ENCODE results near the gene CLCN3. TPM values are rescaled to one million over a fixed set of nuclear protein-coding genes. Genes with fewer than 3 reads are reported as not detected.
A peak's percentile ranks its signal among the peaks of the same experiment; 100 is the strongest.

CLCN3 gene
- total RNA-seq, 1 donor from 2014 or later = 54.1 TPM

DNA sequence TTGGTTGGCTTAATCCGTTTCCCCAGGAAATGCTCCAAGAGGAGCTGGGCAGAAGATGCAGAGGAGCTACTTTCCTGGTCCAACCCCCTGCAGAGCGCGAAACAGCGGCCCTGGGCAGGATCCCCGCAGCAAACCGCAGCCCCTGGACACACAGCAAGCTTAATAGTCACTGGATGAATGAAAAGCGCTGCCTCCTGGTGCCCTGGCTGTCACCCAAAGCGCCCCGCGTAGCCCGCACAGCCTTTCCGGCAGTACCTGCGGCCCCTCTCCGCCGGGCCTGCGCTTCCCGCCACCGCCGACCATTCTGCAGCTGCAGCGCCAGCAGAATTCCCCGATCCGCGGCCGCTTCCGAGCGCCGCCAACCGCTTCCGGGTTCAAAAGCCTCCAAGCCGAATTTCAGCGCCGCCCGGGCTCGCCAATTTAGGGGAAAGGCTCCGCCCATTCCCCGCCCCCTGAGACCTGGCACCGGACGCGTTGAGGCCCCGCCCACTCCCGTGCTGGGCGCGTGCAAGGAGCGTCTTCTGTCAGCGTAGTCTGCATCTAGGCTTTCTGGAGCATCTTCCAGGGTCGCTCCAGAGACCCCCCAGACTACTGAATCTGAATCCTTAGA lies 137.3 kb downstream of the CLCN3 start, which contains the start of gene HPF1:
Gene HPF1, minus strand, starts transcription at position 370 of the 610 bp plus-strand sequence. Its CDS starts 67 bp downstream, at position 303.
- TF ChIP-seq, protein P1, sequence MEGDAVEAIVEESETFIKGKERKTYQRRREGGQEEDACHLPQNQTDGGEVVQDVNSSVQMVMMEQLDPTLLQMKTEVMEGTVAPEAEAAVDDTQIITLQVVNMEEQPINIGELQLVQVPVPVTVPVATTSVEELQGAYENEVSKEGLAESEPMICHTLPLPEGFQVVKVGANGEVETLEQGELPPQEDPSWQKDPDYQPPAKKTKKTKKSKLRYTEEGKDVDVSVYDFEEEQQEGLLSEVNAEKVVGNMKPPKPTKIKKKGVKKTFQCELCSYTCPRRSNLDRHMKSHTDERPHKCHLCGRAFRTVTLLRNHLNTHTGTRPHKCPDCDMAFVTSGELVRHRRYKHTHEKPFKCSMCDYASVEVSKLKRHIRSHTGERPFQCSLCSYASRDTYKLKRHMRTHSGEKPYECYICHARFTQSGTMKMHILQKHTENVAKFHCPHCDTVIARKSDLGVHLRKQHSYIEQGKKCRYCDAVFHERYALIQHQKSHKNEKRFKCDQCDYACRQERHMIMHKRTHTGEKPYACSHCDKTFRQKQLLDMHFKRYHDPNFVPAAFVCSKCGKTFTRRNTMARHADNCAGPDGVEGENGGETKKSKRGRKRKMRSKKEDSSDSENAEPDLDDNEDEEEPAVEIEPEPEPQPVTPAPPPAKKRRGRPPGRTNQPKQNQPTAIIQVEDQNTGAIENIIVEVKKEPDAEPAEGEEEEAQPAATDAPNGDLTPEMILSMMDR (IDR thresholded peaks at IDR 0.05; ENCODE audit: borderline replicate concordance) = no peak
- peak within 1 kb of the TSS; percentile 77 for H3K27ac ChIP-seq (replicated peaks)
- intact Hi-C loops (cut with micrococcal nuclease) = no loop called here

DNA sequence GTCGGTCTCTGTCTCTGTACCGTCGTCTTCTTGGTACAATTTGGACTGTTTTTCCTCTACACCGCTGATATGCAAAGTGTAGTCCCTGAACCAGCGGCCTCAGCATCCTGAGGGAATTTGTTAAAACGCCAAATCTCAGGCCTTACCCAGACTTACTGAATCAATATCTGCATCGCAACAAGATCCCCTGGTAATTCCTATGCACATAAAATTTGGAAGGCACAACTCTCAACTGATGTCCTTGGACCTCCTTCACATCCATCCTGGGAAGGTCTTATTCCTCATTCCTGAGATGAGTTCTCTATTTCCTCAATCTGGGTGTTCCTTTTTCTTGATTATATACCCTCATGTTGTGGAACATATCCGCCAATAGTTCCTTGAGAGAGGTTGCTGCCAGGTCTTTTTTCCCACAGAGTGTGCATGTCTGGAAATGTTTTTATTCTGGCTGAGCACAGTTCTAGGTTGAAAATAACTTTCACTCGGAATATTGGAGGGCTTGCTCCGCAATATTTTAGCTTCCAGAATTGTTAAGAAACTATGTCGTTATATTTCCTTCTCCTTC lies 138.1 kb downstream of the CLCN3 start:
- no peak for DNase-seq
- Histone ChIP-seq H3K4me3 (peak overlapping the region; percentile 84), H3K4me1 (peaks cover 28% of the 10 kb centered on the region), H3K27me3 (ENCODE audit: low read depth) (no peaks in the 10 kb centered on the region), H3K36me3 (peaks cover under 1% of the 10 kb centered on the region), H3K9me3 (replicated peaks) (no peaks in the 10 kb centered on the region), H3K27ac (replicated peaks) (peak overlapping the region; percentile 77)
- TF ChIP-seq, protein P1 (IDR thresholded peaks at IDR 0.05; ENCODE audit: borderline replicate concordance) = no peak
- intact Hi-C loops (cut with micrococcal nuclease) = no loop called here

More for the DNA sequence above, 137.3 kb downstream of the CLCN3 start, which contains the start of gene HPF1:
- H3K27me3 ChIP-seq (ENCODE audit: low read depth) = no peaks in the 10 kb centered on the region
- H3K9me3 ChIP-seq (replicated peaks) = no peaks in the 10 kb centered on the region
- peaks cover 28% of the 10 kb centered on the region for H3K4me1 ChIP-seq
- H3K36me3 ChIP-seq = peaks cover 9% of the 10 kb centered on the region
- DNase-seq = peak; percentile 93
- peak within 1 kb of the TSS; percentile 84 for H3K4me3 ChIP-seq

DNA sequence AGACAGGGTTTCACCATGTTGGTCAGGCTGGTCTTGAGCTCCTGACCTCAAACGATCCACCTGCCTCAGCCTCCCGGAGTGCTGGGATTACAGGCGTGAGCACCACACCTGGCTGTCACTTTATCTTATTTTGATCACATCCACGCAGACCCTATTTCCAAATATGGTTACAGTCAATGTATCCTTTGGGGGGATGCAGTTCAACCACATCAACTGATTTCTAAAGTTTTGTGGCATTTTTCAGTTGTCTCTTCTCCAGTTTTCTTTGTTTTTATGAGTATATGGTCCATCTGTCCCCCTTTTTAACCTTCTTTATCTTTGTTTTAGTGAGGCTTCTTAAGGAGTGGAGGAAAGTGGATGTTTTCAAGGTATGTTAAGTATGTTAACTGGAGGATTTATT lies 141.5 kb downstream of the CLCN3 start:
- Histone ChIP-seq H3K27me3 (ENCODE audit: low read depth) (no peaks in the 10 kb centered on the region), H3K4me1 (peaks cover 14% of the 10 kb centered on the region), H3K27ac (replicated peaks) (no peak overlapping the region), H3K4me3 (no peak overlapping the region), H3K36me3 (no peaks in the 10 kb centered on the region), H3K9me3 (replicated peaks) (no peaks in the 10 kb centered on the region)
- TF ChIP-seq, protein P1 (IDR thresholded peaks at IDR 0.05; ENCODE audit: borderline replicate concordance) = no peak
- DNase-seq = no peak
- intact Hi-C loops (cut with micrococcal nuclease) = no loop called here

DNA sequence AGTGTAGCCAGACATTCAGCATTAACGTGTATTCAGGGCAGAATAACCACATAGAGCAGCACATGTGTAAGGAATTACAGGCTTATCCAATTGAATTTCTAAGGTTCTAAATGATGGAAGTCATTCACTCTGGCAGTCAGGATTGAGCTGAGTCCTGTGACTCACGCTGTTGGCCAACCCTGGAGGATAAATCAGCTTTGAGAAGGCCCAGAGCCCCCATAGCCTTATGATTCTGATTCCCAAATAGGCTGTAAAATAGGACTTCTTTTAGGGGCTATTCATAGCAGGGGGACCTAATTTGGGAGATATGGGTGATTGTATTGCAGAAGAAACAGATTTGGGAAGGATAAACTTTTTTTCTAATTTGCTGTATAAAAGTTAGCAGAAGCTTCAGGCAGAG lies 145.5 kb downstream of the CLCN3 start:
- Histone ChIP-seq H3K4me3 (no peak overlapping the region), H3K27me3 (ENCODE audit: low read depth) (no peaks in the 10 kb centered on the region), H3K4me1 (no peaks in the 10 kb centered on the region), H3K9me3 (replicated peaks) (no peaks in the 10 kb centered on the region), H3K27ac (replicated peaks) (no peak overlapping the region), H3K36me3 (no peaks in the 10 kb centered on the region)
- TF ChIP-seq, protein P1 (IDR thresholded peaks at IDR 0.05; ENCODE audit: borderline replicate concordance) = no peak
- intact Hi-C loops (cut with micrococcal nuclease) = no loop called here
- DNase-seq = no peak

DNA sequence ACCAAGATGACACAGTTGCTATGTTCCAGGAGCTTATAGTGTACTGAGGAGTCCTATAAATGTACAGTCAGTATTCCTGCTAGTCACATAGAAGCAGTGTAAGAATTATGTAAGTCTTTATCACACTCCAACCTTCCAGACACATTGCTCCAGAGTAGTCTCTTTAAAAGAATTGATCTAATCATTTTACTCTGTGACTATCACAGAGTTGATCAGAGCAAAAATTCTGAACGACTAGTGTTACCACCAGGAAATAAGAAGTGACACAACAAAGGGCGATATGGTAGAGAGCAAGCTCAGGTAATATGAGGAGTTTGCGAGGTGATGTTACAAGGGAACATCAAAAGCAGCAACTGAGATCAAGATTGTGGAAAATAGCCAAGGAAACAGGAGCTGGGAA lies 146.4 kb downstream of the CLCN3 start:
- no peak for DNase-seq
- H3K36me3 ChIP-seq = no peaks in the 10 kb centered on the region
- H3K27me3 ChIP-seq (ENCODE audit: low read depth) = no peaks in the 10 kb centered on the region
- no peaks in the 10 kb centered on the region for H3K4me1 ChIP-seq
- intact Hi-C loops (cut with micrococcal nuclease) = no loop called here
- no peak overlapping the region for H3K4me3 ChIP-seq
- TF ChIP-seq, protein P1 (IDR thresholded peaks at IDR 0.05; ENCODE audit: borderline replicate concordance) = no peak
- no peak overlapping the region for H3K27ac ChIP-seq (replicated peaks)
- H3K9me3 ChIP-seq (replicated peaks) = no peaks in the 10 kb centered on the region
